ENCODE measurements around the gene ROGDI.
"Not testable (repeated sequence)": the region's sequence is repeated elsewhere in the genome, so short reads cannot be mapped to it uniquely, and the experiment has no call there.

The ROGDI gene

GRCh38 chr16:4790261-4790660, 12.2 kb downstream of the ROGDI start:
- no peak for DNase-seq

- DNase-seq: no peak
These were observed 13.5 kb downstream of the ROGDI start for GRCh38 chr16:4788910-4789309.

GRCh38 chr16:4788489-4788889, 13.9 kb downstream of the ROGDI start:
- no peak for DNase-seq

GRCh38 chr16:4787627-4788482, 14.6 kb downstream of the ROGDI start, which contains the start of gene SEPTIN12:
SEPTIN12 (minus strand) TSS chr16:4788345; CDS start chr16:4787645, 700 bp downstream.
- no peak for DNase-seq

- DNase-seq: no peak
These were observed 15.4 kb downstream of the ROGDI start for GRCh38 chr16:4787068-4787467.

GRCh38 chr16:4785758-4786433, 16.5 kb downstream of the ROGDI start:
- DNase-seq: no peak

GRCh38 chr16:4784444-4784987, 17.9 kb downstream of the ROGDI start:
- DNase-seq: not testable (repeated sequence)

- no peak for DNase-seq
These were observed 18.5 kb downstream of the ROGDI start for GRCh38 chr16:4783951-4784336.

- DNase-seq: no peak
These were observed 19.0 kb downstream of the ROGDI start for GRCh38 chr16:4783251-4783950.

GRCh38 chr16:4780235-4780634, 22.2 kb downstream of the ROGDI start:
- DNase-seq: no peak

- no peak for DNase-seq
These were observed 24.4 kb downstream of the ROGDI start for GRCh38 chr16:4778050-4778392.

- DNase-seq: no peak
These were observed 24.9 kb downstream of the ROGDI start for GRCh38 chr16:4777339-4778049.

GRCh38 chr16:4776141-4776705, 26.2 kb downstream of the ROGDI start:
- DNase-seq: no peak

GRCh38 chr16:4775005-4775404, 27.4 kb downstream of the ROGDI start:
- DNase-seq: no peak

GRCh38 chr16:4772351-4772750, 30.1 kb downstream of the ROGDI start:
- no peak for DNase-seq

GRCh38 chr16:4771646-4772045, 30.8 kb downstream of the ROGDI start:
- no peak for DNase-seq

- no peak for DNase-seq
These were observed 33.2 kb downstream of the ROGDI start for GRCh38 chr16:4769306-4769638.

GRCh38 chr16:4768549-4769305, 33.7 kb downstream of the ROGDI start:
- DNase-seq: peak; percentile 82

- no peak for DNase-seq
These were observed 34.4 kb downstream of the ROGDI start for GRCh38 chr16:4767872-4768548.

- DNase-seq: peak; percentile 95
These were observed 35.4 kb downstream of the ROGDI start, which contains the start of gene ZNF500 for GRCh38 chr16:4766875-4767628. ZNF500 (minus strand) TSS chr16:4767162; CDS start chr16:4765978, 1,184 bp downstream.

Measured in activated effector memory CD4-positive, alpha-beta T cell treated with Interleukin-2 at 50 U/mL for 16 hours (primary cell).